H1 (cell line): ENCODE results near the gene HDAC3. TPM values are rescaled to one million over a fixed set of nuclear protein-coding genes. Genes with fewer than 3 reads are reported as not detected.

Experiments used
- ASH2L ChIP-seq: fragments of 200-600, 300-600 bp; sonication (generic); IDR thresholded peaks from one replicate; pipeline ENCODE4 v1.7.1; 2017; ENCODE audit warnings: low read length
- CEBPB ChIP-seq: IDR thresholded peaks from 2 replicates; pipeline ENCODE4 v1.6.1; 2012; ENCODE audit warnings: low read depth, low read length
- CTBP2 ChIP-seq: IDR thresholded peaks from 2 replicates; pipeline ENCODE4 v1.7.0; 2011; ENCODE audit warnings: borderline replicate concordance, mild to moderate bottlenecking, moderate library complexity, mixed read lengths, low read length; ENCODE audit not compliant: insufficient read depth, insufficient read length
- HDAC2 ChIP-seq, 2 experiments: fragments of 300-600 bp in 1 of 2; sonication (generic) in 1 of 2; IDR thresholded peaks; 2 replicates each; pipeline ENCODE4 v1.6.1; 2011 to 2012; ENCODE audit warnings: low read depth in 2 of 2, low read length in 2 of 2, mild to moderate bottlenecking in 2 of 2, moderate library complexity in 2 of 2, borderline replicate concordance in 1 of 2, inconsistent platforms in 1 of 2
- PHF8 ChIP-seq: fragments of 200-600 bp; sonication (generic); conservative IDR thresholded peaks from 2 replicates; pipeline ENCODE4 v1.7.1; 2012; ENCODE audit warnings: low read depth, mild to moderate bottlenecking, inconsistent platforms, low read length, moderate library complexity
- RFX5 ChIP-seq: IDR thresholded peaks from 2 replicates; pipeline ENCODE4 v1.6.1; 2011; ENCODE audit warnings: low read depth, low read length, improper control_type of control experiment, borderline replicate concordance
- TAF7 ChIP-seq: optimal IDR thresholded peaks from 2 replicates; pipeline ENCODE3; 2011; ENCODE audit warnings: low read depth, mild to moderate bottlenecking, inconsistent platforms, low read length, moderate library complexity, borderline replicate concordance
- polyA plus RNA-seq, 7 experiments: library from polyadenylated mRNA; depleted of rRNA in 3 of 7; stranded (reverse) in 5 of 7; unstranded in 2 of 7; fragments of >200 nt in 5 of 7; fragments of 200-250 nt in 2 of 7; gene quantifications; 1 replicate in 5 of 7; 2 replicates in 1 of 7; 4 replicates in 1 of 7; pipeline versions ENCODE4 v1.2.1 to v1.2.3, GENCODE V29; 2011 to 2013; ENCODE audit warnings: missing spikeins in 2 of 7, mixed read lengths in 2 of 7
- total RNA-seq: library from RNA; stranded (reverse); fragmentation: NEBNext Ultra II Directional; extraction: Animal tissue kit (Norgen Biotek cat#: 25700); gene quantifications from 2 replicates; pipeline ENCODE4 v1.2.1, GENCODE V29; 2021

Gene HDAC3
- total and polyA plus RNA-seq, 2 of the 8 experiments (the other 6 are each of a cell fraction or from before 2014, with no cell fraction given) = 99.0 to 120 TPM

DNA sequence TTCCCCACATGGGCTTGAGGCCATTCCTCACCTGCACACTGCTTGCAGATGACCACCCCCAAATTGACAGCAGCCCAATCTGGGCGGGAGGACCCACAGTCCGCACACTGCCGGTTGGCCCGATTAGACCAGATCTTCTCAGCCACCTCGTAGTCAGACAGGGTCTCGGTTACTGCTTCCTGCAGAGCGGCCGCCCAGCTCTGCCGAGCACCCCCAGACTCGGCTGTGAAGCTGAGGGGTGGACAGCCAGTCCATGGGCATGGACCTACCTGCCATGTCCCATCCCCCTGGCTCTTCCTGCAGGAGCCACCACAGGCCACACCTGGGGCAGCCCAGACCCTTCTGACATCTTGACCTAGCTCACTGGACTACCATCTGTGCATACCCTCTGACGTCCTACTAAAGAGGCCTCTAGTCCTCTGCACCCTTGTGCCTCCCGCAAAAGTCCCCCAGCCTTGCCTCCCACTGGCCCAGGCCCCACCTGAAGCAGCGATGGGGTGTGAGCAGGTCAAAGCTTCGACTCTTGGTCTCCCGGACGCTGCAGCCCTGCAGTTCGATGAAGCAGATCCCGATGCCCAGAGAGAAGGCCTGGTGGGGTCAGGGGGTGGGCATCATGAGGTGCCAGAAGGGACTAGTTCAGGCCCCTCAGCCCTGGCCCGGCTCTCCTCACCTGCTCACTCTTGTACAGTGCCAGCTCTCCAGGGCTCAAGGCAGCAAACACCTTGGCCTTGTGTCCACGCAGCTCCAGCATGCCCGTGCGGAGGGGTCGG is 35.6 kb upstream of the HDAC3 start (continued):
- no peak for TF ChIP-seq PHF8
- no peak for TF ChIP-seq CTBP2
- no peak for TF ChIP-seq ASH2L
- TF ChIP-seq TAF7 = no peak
- no peak for TF ChIP-seq CEBPB
- TF ChIP-seq RFX5 = no peak
- TF ChIP-seq HDAC2 (IDR thresholded peaks at IDR 0.05; ENCODE audit: borderline replicate concordance in 1 of 2, low read depth in 2 of 2, low read length in 2 of 2) = no peak
